Activated CD8-positive, alpha-beta memory T cell treated with anti-CD3 and anti-CD28 coated beads, Interleukin-2, amount 50 U/mL, for 4 hours (primary cell): ENCODE results near the gene CBR1.
A peak's percentile ranks its signal among the peaks of the same experiment; 100 is the strongest.
"Not testable (repeated sequence)": the region's sequence is repeated elsewhere in the genome, so short reads cannot be mapped to it uniquely, and the experiment has no call there.

Source experiments
- DNase-seq: peaks from one replicate; pipeline ENCODE4 v3.0.0-alpha.2; 2020

The CBR1 gene

GRCh38 chr21:36082237-36082664, 12.4 kb downstream of the CBR1 start:
- DNase-seq = no peak

- DNase-seq = no peak
Observed at GRCh38 chr21:36087362-36088138, 17.7 kb downstream of the CBR1 start.

- DNase-seq = no peak
Observed at GRCh38 chr21:36089946-36090345, 20.1 kb downstream of the CBR1 start.

GRCh38 chr21:36092681-36093080, 22.9 kb downstream of the CBR1 start:
- no peak for DNase-seq

GRCh38 chr21:36093512-36093911, 23.7 kb downstream of the CBR1 start:
- DNase-seq = no peak

GRCh38 chr21:36096398-36097290, 26.8 kb downstream of the CBR1 start:
- no peak for DNase-seq

- DNase-seq = no peak
Observed at GRCh38 chr21:36097427-36098181, 27.8 kb downstream of the CBR1 start.

- DNase-seq = no peak
Observed at GRCh38 chr21:36098182-36098532, 28.3 kb downstream of the CBR1 start.

- no peak for DNase-seq
Observed at GRCh38 chr21:36099000-36099399, 29.2 kb downstream of the CBR1 start.

DNA sequence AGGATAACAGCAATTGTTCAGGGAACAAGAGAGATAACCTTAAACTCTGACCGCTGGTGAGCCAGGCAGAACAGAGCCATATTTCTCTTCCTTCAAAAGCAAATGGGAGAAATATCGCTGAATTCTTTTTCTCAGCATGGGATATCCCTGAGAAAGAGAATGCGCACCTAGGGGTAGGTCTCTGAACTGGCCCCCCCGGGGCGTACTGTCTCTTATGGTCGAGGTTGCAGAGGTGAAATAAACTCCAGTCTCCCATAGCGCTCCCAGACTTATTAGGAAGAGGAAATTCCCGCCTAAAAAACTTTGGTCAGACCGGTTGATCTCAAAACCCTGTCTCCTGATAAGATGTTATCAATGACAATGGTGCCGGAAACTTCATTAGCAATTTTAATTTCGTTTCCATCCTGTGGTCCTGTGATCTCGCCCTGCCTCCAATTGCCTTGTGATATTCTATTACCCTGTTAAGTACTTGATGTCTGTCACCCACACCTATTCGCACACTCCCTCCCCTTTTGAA, 29.9 kb downstream of the CBR1 start:
- DNase-seq = not testable (repeated sequence)

DNA sequence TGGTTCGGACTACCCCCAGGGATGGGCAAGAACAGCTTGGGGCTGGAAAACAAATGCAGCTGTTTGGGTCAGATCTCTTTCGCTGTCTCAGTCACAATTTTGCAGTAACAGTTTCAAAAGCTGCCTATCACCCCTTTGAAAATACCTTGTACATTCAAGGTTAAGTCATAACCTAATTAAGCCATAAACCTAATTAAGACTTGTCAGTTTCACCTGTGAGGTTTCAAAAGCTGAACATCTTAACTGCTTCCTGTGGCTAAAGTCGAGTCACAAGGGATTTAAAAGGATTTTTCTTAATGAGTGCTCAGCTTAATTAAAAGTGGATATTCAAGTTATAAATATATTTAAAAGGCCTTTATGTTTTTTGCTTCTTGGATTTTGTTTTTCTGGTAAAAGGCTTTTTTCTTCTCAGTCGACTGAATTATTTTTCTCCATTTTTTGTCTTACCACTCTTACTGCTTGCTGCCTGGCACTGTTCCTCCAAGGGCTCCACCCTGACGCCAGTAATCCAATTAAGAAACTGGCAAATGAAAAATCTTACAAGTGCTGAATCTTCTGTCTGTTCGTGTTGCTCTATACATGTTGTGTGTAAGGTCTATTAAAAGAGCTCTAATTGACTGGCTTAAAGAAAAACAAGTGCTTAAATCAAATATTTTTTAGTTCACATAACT, 31.3 kb downstream of the CBR1 start:
- no peak for DNase-seq

- DNase-seq = no peak
Observed at GRCh38 chr21:36103434-36103833, 33.6 kb downstream of the CBR1 start.

- DNase-seq = peak; percentile 69
Observed at GRCh38 chr21:36104317-36105300, 34.8 kb downstream of the CBR1 start.

- no peak for DNase-seq
Observed at GRCh38 chr21:36105327-36105842, 35.6 kb downstream of the CBR1 start.

DNA sequence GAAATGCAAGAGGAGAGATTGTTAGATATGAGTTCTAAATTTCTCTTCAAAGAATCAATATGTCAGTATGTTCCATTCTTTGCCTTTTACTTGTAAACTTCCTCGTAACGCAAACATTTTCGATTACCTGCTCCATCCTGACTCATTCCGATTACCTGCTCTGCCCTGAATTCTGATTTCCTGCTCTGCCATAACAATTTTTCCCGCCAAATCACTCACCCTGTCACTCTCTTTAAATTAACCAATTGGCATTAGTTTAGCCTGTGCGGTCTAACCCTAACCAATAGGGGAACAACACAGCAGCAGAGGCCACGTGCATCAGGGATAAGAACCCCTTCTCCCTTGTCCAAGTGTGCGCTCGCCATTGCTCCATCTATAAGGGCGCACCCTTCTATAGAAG, 40.0 kb downstream of the CBR1 start:
- DNase-seq = no peak

DNA sequence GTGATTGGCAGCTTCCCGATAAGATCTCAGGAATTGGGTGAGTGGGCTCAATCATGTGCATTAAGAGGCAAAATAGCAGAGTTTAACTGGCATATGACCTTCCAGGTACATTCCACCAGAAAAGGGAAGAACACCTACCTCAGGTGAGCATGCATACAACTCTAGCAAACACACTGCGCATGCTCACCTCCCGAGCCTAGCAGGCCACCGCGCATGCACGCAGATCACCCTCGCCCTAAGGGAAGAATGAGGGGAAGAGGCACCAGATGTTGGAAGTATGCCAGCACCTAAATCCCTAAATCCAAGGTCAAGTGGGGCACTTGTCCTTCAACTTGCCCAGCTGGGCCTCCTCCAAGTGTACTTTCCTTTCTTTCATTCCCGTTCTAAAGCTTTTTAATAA, 41.4 kb downstream of the CBR1 start:
- no peak for DNase-seq

DNA sequence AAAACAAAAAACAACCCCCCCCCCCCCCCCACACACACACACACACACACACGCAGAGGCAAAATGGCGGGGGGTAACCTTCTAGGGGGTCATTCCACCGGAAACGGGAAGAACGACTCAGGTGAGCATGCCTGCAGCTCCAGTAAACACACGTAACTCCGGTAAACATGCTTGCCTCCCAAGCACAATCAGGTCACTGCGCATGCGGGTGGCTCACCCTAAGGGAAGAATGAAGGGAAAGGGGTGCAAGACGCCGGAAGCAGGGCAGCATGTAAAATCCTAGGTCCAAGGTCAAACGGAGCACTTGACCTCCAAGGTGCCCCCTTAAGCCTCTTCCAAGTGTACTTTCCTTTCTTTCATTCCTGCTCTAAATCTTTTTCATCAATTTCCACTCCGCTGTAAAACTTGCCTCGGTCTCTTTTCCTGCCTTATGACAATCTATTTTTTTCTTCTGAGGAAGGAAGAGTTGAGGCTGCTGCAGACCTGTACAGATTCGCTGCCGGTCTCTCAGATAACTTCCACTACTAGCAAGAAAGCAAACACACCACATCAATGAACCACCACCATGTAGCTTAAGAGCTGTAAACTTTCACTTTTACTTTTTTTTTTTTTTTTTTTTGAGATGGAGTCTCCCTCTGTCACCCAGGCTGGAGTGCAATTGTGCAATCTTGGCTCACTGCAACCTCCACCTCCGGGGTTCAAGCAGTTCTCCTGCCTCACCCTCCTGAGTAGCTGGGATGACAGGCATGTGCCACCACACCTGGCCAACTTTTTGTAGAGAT, 44.0 kb downstream of the CBR1 start:
- no peak for DNase-seq

DNA sequence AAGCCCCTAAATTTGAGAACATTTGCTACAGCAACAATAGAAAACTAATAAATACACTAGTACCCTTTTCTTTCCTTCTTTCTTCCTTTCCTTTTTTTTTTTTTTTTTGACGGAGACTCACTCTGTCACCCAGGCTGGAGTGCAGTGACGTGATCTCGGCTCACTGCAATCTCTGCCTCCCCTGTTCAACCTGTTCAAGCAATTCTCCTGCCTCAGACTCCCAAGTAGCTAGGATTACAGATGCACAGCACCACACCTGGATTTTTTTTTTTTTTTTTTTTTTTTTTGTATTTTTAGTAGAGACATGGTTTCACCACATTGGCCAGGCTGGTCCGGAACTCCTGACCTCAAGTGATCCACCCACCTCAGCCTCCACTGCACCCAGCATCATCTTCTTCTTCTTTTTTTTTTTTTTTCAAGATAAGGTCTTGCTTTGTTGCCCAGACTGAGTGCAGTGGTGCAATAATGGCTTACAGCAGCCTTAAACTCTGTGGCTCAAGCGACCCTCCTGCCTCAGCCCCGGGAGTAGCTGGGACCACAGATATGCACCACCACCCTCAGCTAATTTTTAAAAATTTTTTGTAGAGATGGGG, 45.4 kb downstream of the CBR1 start:
- no peak for DNase-seq

- no peak for DNase-seq
Observed at GRCh38 chr21:36117286-36117741, 47.5 kb downstream of the CBR1 start.
